NCI-H510A treated with DMSO at 0.1 percent for 48 hours (cell line): ENCODE measurements around the gene OSGIN1.

Experiments
- DNase-seq: peaks from one replicate; lab custom pipeline; 2025; lab: John Stamatoyannopoulos, UW

The OSGIN1 gene

GRCh38 chr16:83972256-83973008, 19.4 kb downstream of the OSGIN1 start:
- no peak for DNase-seq

- no peak for DNase-seq
Measured at GRCh38 chr16:83973077-83973476, 20.0 kb downstream of the OSGIN1 start.

- DNase-seq: no peak
Measured at GRCh38 chr16:83973581-83974385, 20.7 kb downstream of the OSGIN1 start.

- no peak for DNase-seq
Measured at GRCh38 chr16:83974475-83974874, 21.4 kb downstream of the OSGIN1 start.

- no peak for DNase-seq
Measured at GRCh38 chr16:83975590-83976260, 22.7 kb downstream of the OSGIN1 start.

GRCh38 chr16:83977056-83977815, 24.2 kb downstream of the OSGIN1 start:
- DNase-seq: no peak

- DNase-seq: no peak
Measured at GRCh38 chr16:83978401-83978904, 25.4 kb downstream of the OSGIN1 start.

- DNase-seq: no peak
Measured at GRCh38 chr16:83979441-83979840, 26.4 kb downstream of the OSGIN1 start.

GRCh38 chr16:83980794-83981193, 27.8 kb downstream of the OSGIN1 start:
- DNase-seq: no peak

GRCh38 chr16:83981799-83982198, 28.8 kb downstream of the OSGIN1 start:
- no peak for DNase-seq

- DNase-seq: no peak
Measured at GRCh38 chr16:83983491-83983890, 30.5 kb downstream of the OSGIN1 start.

- DNase-seq: no peak
Measured at GRCh38 chr16:83989300-83989699, 36.3 kb downstream of the OSGIN1 start.

- no peak for DNase-seq
Measured at GRCh38 chr16:83990492-83990891, 37.5 kb downstream of the OSGIN1 start.

- DNase-seq: no peak
Measured at GRCh38 chr16:83992624-83993023, 39.6 kb downstream of the OSGIN1 start.

GRCh38 chr16:83994087-83994486, 41.0 kb downstream of the OSGIN1 start:
- no peak for DNase-seq

- DNase-seq: no peak
Measured at GRCh38 chr16:83994703-83995102, 41.7 kb downstream of the OSGIN1 start.

GRCh38 chr16:83995754-83996153, 42.7 kb downstream of the OSGIN1 start:
- peak; percentile 22 for DNase-seq

- DNase-seq: no peak
Measured at GRCh38 chr16:83996481-83997252, 43.6 kb downstream of the OSGIN1 start.

- DNase-seq: no peak
Measured at GRCh38 chr16:83998091-83998490, 45.1 kb downstream of the OSGIN1 start.

- no peak for DNase-seq
Measured at GRCh38 chr16:84000989-84001642, 48.1 kb downstream of the OSGIN1 start.

GRCh38 chr16:84001726-84002125, 48.7 kb downstream of the OSGIN1 start:
- no peak for DNase-seq
